Stimulated activated CD4-positive, alpha-beta T cell treated with anti-CD3 and anti-CD28 coated beads, Interleukin-2, amount 100 ng/mL, for 24 hours (primary cell): ENCODE data around the gene CHTOP.

Source experiments
- DNase-seq, 2 donors: peaks; one replicate each; pipeline ENCODE4 v3.0.0-alpha.2; 2020

The CHTOP gene

DNA sequence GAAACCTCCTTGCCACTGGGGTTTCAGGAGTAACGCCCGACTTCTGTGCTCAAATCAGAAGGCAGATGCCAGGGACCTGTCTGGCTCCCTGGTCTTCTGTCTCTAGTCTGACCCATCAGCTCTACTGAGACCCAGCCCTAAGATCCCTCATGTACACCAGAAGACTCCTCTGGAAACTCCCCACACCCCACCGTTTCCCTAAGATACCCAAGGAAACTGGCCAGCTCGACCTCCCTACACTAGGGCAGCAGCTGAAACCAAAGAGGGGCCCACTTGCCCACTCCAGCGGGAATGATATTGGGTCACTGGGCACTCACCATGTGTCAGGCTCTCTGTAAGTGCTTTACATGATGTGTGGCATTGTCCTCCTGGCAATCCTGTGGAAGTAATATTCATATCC is 20.5 kb upstream of the CHTOP start:
- no peak for DNase-seq

DNA sequence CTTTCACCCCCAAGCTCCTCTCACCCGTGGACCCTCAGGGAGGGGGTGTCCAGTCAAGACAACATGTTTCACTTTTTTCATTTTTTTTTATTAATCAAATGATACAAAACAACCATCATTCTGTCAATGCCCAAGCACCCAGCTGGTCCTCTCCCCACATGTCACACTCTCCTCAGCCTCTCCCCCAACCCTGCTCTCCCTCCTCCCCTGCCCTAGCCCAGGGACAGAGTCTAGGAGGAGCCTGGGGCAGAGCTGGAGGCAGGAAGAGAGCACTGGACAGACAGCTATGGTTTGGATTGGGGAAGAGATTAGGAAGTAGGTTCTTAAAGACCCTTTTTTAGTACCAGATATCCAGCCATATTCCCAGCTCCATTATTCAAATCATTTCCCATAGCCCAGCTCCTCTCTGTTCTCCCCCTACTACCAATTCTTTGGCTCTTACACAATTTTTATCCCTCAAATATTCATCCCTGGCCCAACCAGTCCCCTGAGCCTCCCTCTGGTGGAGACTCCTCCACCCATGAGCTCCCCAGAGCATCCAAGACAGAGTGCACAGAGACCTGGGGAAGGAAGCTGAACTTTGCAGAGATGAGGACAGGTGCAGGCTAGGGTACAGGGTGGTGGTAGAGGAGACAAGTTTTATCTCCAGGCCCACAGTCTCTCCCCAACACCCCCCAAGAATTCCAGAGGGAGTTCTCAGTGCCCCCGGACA is 19.5 kb upstream of the CHTOP start:
- DNase-seq = no peak

- no peak for DNase-seq
These were observed 19.0 kb upstream of the CHTOP start for GRCh38 chr1:153614906-153615305.

GRCh38 chr1:153615406-153615805 is 18.5 kb upstream of the CHTOP start:
- no peak for DNase-seq

GRCh38 chr1:153616144-153616916 is 17.5 kb upstream of the CHTOP start, which contains the start of gene S100A14:
S100A14 (minus strand) TSS chr1:153616325; CDS start chr1:153615858, 467 bp downstream.
- DNase-seq = no peak

- DNase-seq = no peak
These were observed 17.0 kb upstream of the CHTOP start for GRCh38 chr1:153616917-153617311.

DNA sequence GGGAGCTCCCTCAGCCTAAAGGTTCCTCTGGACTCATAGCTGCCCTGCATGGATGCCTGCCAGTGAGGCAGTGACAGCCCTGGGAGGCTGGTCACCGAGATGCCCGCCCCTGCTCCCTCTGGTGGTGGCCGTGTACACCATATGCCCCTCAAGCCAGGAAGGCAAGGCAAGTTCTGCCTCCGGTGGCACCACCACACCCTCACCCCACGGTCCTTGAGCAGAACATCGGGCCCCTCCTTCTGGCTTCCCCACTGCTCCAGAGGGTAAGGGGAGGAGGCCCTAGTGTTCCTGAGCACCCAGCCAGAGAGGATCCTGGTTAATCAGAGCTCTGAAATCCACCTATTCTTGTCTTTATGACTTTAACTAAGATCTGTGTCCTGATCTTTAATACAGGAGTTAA is 16.2 kb upstream of the CHTOP start:
- DNase-seq = peak in 1 of 2 donors; percentile 67

GRCh38 chr1:153619171-153619570 is 14.7 kb upstream of the CHTOP start:
- no peak for DNase-seq

GRCh38 chr1:153623101-153623500 is 10.8 kb upstream of the CHTOP start:
- DNase-seq = no peak

DNA sequence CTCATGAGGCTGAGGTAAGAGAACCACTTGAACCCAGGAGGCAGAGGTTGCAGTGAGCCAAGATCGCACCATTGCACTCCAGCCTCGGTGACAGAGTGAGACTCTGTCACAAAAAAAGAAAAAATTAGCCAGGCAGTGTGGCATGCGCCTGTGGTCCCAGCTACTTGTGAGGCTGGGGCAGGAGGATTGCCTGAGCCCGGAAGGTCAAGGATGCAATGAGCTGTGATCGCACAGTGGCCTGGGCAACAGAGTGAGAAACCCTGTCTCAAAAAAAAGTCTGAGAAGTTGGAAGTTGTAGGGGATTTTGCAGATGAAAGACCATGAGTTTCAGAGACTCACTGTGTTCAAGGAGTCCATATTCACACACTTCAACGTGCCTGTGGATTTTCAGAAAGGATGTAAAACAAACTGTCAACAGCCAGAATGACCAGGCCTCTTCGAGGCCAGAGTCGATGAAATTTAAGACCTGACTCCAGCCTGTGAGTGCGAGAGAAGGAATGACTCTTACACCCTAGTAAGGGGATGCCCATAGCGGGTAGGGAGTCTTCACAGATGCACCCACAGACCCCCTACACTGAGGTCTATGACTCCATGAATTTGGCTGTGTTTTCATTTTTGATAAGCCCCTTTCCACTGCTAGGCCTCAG is 8.8 kb upstream of the CHTOP start:
- DNase-seq = no peak

- no peak for DNase-seq
These were observed 7.4 kb upstream of the CHTOP start for GRCh38 chr1:153626477-153626903.

DNA sequence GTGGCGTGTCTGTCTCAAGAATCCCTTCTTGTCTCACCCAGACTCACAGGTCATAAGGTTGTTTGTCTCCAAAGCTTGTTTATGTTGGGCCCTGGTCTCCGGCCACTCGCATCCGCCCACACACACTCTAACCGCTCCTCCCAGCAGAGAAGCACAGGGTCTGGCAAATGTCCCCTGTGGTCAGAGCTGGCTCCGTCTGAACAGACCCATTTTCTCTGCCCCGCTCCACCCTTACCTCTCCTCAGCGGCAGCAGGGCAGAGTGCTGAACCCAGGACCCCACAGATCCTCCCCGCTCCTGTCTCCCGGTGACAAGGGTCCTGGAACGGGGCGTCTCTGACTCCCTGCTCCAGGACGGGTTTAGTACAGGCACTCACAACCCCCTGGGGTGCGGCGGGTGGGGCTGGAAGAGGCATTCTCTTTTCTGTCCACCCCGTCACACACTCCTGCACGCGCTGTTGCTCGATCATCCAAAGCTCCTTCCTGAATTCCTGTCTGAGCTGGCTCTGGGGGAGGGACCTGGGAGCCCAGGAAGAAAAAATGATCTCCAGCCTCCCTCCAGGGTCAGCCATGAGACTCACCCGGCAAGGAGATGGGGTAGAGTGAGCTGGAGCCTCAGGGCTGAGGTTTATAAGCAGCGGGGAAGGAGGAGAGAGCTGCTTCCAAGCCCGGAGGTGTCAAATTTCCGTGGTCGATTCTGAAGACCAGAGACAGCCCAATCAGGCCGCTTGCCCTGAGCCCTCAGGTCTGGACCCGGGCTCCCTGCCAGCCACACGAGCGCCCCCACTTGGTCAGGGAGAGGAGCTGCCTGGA is 6.8 kb upstream of the CHTOP start, which contains the start of gene S100A13:
Gene S100A13 (minus strand): TSS at position 602 of the 811 bp plus-strand sequence. CDS start 1,033 bp downstream, outside the sequence.
- DNase-seq = no peak

DNA sequence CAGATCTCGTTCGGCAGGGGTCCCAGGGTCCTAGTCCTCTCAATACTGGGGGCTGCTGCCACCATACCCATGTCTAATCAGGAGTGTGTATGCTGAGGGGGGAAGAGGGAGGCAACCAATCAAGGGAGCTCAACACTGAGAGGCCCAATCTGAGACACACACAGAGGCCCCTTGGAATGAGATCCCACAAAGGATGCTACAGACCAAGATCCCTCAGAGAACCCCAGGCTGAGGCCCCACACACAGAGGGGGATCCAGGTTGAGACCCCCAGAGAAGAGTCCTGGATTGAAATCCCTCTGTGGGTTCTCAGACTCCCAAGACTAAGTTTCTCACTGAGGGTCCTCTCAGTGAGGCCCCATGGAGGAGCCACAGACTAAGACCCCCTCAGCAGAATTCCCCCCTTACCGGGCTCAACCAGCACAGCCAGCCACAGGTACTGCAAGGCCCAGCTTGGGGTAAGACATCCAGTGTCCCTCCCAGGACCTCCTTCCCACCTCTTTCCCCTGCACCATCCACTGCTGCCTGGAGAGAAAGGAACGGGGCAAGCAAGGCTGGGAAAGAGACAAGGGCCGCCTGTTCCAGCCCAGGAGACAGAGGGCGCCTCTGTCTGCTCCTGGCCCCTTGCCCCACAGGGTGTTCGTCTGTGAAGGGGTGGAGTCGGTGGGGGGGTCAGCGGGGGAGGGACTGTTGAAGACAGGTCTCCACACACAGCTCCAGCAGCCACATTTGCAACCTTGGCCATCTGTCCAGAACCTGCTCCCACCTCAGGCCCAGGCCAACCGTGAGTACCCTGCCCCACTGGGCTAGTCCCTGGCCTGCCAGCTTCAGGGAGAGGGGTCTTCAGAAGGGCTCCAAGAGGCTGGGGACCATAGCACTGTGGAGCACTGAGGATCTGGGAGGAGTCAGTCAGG is 5.9 kb upstream of the CHTOP start, which contains the start of gene S100A1:
Gene S100A1 (plus strand): TSS at position 720 of the 912 bp plus-strand sequence. CDS start 2,088 bp downstream, outside the sequence.
- DNase-seq = no peak

DNA sequence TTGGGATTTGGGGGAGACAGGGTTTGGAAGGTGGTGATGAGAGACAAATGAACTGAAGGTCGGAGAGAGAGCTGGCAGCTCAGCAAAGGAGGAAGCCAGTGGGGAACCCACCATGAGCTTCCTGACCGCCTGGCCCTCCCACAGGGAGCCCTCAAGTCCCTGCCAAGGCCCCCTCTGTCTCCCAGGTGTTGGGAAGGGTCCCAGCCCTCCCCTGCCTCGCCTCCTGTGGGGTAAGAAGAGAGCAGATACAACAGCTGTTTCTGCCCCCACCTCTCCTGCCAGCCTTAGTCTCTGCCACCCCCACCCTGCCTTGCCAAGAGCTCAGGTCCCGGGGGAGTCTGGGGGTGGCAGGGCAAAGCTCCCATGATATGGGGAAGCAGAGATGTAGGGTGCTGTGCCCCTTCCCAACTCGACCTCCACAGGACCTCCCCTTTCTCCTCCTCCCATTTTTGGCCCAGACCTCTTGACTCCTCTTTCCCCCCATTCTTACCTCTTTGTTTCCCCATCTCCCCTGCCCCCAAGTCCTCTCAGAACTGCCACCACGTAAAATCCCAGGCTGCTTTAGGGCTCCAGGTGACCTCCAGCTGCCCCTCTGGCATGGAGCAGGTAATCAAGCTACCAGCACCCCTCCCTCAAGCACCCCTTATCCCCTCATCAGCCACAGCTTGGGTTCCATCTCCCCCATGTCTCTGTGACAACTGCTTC is 5.1 kb upstream of the CHTOP start:
- no peak for DNase-seq

DNA sequence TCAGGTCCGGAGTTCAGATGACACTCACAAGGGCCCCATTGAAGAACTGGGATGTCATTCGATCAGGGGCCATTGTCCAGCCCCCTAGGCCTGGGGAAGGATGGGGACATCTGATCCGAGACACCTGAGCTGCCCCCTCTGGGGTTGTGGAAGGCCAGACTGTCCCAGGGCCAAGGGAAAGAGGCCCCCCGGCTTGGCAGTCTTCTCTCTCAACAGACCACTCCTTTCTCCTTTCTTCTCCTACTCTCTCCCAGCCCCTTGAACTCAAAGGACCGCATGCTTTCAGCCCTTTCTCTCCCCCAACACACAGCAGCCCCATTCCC is 4.6 kb upstream of the CHTOP start:
- DNase-seq = no peak

GRCh38 chr1:153629971-153630370 is 3.9 kb upstream of the CHTOP start:
- DNase-seq = no peak

DNA sequence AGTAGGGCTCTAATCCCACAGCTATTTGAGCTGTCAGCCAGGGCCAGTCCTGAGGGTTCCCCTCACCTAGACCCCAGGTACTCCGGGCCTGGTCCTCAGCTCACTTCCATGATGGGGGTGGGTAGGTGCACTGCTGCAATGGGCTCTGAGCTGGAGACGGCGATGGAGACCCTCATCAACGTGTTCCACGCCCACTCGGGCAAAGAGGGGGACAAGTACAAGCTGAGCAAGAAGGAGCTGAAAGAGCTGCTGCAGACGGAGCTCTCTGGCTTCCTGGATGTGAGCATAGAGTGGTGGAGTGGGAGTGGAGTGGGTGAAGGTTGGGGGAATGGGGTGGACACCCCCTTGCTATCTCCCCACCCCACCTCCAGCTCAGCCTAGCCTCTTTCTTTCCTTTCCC is 3.5 kb upstream of the CHTOP start:
- DNase-seq = no peak

- no peak for DNase-seq
These were observed 2.5 kb upstream of the CHTOP start for GRCh38 chr1:153631047-153632022.

DNA sequence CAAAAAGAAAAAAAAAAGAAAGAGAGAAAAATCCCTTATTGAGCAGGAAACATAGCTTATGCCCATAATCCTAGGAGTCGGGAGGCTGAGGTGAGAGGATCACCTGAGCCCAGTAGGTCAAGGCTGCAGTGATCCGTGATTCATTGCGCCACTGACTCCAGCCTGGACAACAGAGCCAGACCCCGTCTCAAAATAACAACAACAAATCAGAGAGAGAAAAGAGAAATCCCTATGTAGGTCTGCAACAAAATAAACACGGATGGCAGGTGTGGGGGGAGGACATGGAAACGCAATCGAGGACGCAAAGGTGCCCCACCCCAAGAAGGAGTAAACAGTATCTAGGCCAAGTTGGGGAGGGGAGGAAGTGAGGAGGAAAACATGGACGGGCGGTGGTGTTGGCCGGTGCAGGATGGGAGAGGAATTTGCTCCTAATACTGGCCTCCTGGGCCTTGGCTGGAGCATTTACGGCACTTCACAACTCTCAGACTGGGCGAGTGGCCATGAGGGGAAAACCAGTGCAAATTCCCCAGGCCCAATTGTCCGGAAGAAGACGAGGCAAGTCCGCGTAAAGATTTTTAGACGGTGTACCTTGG is 609 bp upstream of the CHTOP start:
- DNase-seq = no peak
